Measurements from ENCODE around the gene DPM2.
A peak's percentile ranks its signal among the peaks of the same experiment; 100 is the strongest.

The DPM2 gene

DNA sequence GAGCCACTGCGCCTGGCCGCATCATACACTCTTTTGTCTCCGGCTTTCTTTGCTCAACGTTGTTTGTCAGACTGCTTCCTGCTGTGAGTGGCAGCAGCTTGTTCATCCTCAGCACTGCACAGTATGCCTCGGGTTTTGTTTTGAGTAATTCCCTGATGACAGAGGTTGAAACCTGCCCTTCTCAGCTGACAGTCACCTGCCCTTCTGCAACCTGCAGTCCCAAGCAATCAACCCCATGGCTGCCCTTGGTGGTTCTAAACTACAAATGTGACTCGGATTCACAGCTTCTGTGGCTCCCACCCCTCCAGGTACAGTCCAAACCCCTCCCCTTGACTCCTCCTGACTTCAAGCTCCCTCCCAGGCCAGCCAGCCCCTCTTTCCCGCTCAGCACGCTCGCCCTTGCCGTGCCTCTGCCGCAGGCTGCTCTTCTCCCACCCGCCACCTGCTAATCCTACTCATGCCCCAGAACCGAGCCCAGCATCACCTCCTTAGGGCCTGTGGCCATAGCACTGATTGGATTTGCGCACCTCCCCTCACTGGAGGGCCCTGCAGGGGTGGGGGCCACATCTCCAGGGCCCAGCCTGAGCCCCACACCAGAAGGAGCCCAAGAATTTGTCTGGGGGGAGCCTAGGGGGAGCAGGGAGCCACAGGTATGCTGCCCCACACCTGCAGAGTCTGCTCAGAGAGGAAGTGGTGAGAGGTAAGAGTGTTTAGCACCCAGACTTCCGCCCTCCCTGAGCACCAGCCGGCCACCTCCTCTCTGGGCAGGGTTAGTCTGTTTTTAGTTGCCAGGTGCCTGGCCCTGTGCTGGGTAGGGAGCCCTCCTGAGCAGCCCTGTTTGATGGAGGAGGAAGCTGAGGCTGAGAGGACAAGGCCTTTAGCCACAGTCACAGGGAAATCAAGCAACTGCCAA, 33.0 kb upstream of the DPM2 start:
- peak overlapping the region; percentile 66 for H3K4me3 ChIP-seq (ENCODE audit: low read length)
- H3K9me3 ChIP-seq (ENCODE audit: insufficient read depth, low read length) = no peaks in the 10 kb centered on the region
- peaks cover 59% of the 10 kb centered on the region for H3K79me2 ChIP-seq (ENCODE audit: low read length)
- H2AFZ ChIP-seq (ENCODE audit: low read depth, low read length) = no peak overlapping the region
- H3K4me1 ChIP-seq (ENCODE audit: low read length) = peaks cover 71% of the 10 kb centered on the region
- peak overlapping the region; percentile 85 for H3K4me2 ChIP-seq (ENCODE audit: low read length)
- H3K27ac ChIP-seq (ENCODE audit: low read length) = peak overlapping the region; percentile 96
- H3K27me3 ChIP-seq (ENCODE audit: low read depth, low read length) = no peaks in the 10 kb centered on the region
- TF ChIP-seq, protein P1, sequence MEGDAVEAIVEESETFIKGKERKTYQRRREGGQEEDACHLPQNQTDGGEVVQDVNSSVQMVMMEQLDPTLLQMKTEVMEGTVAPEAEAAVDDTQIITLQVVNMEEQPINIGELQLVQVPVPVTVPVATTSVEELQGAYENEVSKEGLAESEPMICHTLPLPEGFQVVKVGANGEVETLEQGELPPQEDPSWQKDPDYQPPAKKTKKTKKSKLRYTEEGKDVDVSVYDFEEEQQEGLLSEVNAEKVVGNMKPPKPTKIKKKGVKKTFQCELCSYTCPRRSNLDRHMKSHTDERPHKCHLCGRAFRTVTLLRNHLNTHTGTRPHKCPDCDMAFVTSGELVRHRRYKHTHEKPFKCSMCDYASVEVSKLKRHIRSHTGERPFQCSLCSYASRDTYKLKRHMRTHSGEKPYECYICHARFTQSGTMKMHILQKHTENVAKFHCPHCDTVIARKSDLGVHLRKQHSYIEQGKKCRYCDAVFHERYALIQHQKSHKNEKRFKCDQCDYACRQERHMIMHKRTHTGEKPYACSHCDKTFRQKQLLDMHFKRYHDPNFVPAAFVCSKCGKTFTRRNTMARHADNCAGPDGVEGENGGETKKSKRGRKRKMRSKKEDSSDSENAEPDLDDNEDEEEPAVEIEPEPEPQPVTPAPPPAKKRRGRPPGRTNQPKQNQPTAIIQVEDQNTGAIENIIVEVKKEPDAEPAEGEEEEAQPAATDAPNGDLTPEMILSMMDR (IDR thresholded peaks at IDR 0.05; ENCODE audit: low read depth, low read length) = no peak
- TF ChIP-seq EZH2phosphoT487 (IDR thresholded peaks at IDR 0.05; ENCODE audit: low read depth) = no peak
- H3K36me3 ChIP-seq (replicated peaks; ENCODE audit: low read depth, low read length) = peaks cover 4% of the 10 kb centered on the region
- peak overlapping the region; percentile 67 for H3K9ac ChIP-seq (ENCODE audit: low read length)
- peaks cover 2% of the 10 kb centered on the region; the same call in 1 of the 2 replicates for H4K20me1 ChIP-seq (ENCODE audit: insufficient read depth, low read length)

DNA sequence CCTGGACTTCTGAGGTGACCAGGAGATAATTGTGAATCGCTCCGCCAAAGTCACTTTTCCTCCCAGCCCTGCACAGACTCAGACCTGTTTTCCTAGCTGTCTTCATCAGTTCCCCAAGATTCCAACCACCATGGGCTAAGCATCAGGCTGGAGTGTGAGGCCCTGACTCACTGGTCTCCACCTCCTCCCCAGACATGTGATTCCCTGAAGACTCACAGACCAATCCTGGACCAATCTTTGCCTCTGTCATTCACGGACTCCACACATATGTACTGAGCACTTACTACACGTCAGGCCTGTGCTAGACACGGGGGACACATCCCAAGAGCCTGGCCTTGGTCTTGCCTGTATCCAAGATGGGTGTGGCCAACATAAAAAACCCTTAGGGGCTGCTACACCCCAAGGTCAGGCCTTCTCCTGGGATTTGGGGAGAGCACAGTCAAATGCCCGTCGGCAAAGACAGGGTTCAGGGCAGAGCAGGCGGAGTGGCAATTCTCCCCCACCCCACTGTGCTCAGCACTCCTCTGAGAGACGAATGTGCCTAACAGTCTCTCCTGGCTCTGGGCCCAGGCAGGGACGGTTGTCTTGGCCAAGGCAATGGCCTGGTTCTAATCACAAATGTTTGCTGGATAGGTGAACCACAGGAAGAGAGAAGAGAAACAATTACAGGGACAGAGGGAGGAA, 31.2 kb upstream of the DPM2 start:
- Histone ChIP-seq H3K9me3 (ENCODE audit: insufficient read depth, low read length) (no peaks in the 10 kb centered on the region), H3K4me2 (ENCODE audit: low read length) (peak overlapping the region; percentile 85), H3K9ac (ENCODE audit: low read length) (peak overlapping the region; percentile 62), H3K27me3 (ENCODE audit: low read depth, low read length) (no peaks in the 10 kb centered on the region), H3K36me3 (replicated peaks; ENCODE audit: low read depth, low read length) (peaks cover 4% of the 10 kb centered on the region), H2AFZ (ENCODE audit: low read depth, low read length) (no peak overlapping the region), H3K27ac (ENCODE audit: low read length) (peak overlapping the region; percentile 96), H3K79me2 (ENCODE audit: low read length) (peaks cover 67% of the 10 kb centered on the region), H3K4me1 (ENCODE audit: low read length) (peaks cover 86% of the 10 kb centered on the region), H4K20me1 (ENCODE audit: insufficient read depth, low read length) (no peaks in the 10 kb centered on the region; the same call in 1 of the 2 replicates), H3K4me3 (ENCODE audit: low read length) (peak overlapping the region; percentile 66)
- TF ChIP-seq EZH2phosphoT487 (IDR thresholded peaks at IDR 0.05; ENCODE audit: low read depth) = no peak
- TF ChIP-seq, protein P1 (IDR thresholded peaks at IDR 0.05; ENCODE audit: low read depth, low read length) = no peak

DNA sequence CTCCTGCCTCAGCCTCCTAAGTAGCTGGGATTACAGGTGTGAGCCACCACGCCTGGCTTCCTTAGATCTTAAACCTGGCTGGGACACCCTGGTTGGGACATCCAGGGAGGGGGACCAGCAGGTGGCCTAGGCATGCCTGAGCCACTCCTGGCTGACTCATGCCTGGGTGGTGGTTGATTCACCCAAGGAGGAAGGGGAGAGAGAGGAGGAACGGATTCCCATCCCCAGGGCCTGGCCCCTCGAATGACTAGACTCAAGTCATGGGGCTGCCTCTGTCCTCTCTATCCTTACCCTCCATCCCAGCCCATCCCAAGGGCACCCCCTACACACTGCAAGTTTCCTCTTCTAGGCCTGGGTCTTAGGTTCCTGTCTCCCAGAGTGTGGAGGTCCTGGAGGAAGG, 30.4 kb upstream of the DPM2 start:
- no peak for TF ChIP-seq EZH2phosphoT487 (IDR thresholded peaks at IDR 0.05; ENCODE audit: low read depth)
- TF ChIP-seq, protein P1 (IDR thresholded peaks at IDR 0.05; ENCODE audit: low read depth, low read length) = no peak
- H3K27ac ChIP-seq (ENCODE audit: low read length) = no peak overlapping the region
- H3K9ac ChIP-seq (ENCODE audit: low read length) = no peak overlapping the region
- no peak overlapping the region for H2AFZ ChIP-seq (ENCODE audit: low read depth, low read length)
- H3K27me3 ChIP-seq (ENCODE audit: low read depth, low read length) = no peaks in the 10 kb centered on the region
- peaks cover 94% of the 10 kb centered on the region for H3K4me1 ChIP-seq (ENCODE audit: low read length)
- peaks cover under 1% of the 10 kb centered on the region; the same call in 1 of the 2 replicates for H4K20me1 ChIP-seq (ENCODE audit: insufficient read depth, low read length)
- no peak overlapping the region for H3K4me2 ChIP-seq (ENCODE audit: low read length)
- H3K4me3 ChIP-seq (ENCODE audit: low read length) = no peak overlapping the region
- no peaks in the 10 kb centered on the region for H3K9me3 ChIP-seq (ENCODE audit: insufficient read depth, low read length)
- H3K79me2 ChIP-seq (ENCODE audit: low read length) = peaks cover 66% of the 10 kb centered on the region
- peaks cover 4% of the 10 kb centered on the region for H3K36me3 ChIP-seq (replicated peaks; ENCODE audit: low read depth, low read length)

Measured in OCI-LY3 (cell line).